CD4-positive, alpha-beta T cell treated with Interleukin-15 for 4 hours (primary cell): ENCODE measurements around the gene CLASP1.
"Not testable (repeated sequence)": the region's sequence is repeated elsewhere in the genome, so short reads cannot be mapped to it uniquely, and the experiment has no call there.

ENCODE experiments used
- DNase-seq: peaks from one replicate; pipeline ENCODE4 v3.0.0-alpha.2; 2020; ENCODE audit warnings: low spot score

The CLASP1 gene

GRCh38 chr2:121649149-121649595 lies at the start of gene CLASP1:
CLASP1 (minus strand) TSS chr2:121649462; CDS start chr2:121605895, 43,567 bp downstream.
- no peak for DNase-seq

GRCh38 chr2:121698318-121698930 lies 49.2 kb upstream of the CLASP1 start:
- no peak for DNase-seq

GRCh38 chr2:121697108-121697631 lies 47.9 kb upstream of the CLASP1 start:
- no peak for DNase-seq

- DNase-seq: no peak
These were observed 47.2 kb upstream of the CLASP1 start for GRCh38 chr2:121696410-121696930.

- DNase-seq: no peak
These were observed 45.8 kb upstream of the CLASP1 start for GRCh38 chr2:121695171-121695451.

GRCh38 chr2:121694398-121695170 lies 45.3 kb upstream of the CLASP1 start:
- DNase-seq: no peak

- not testable (repeated sequence) for DNase-seq
These were observed 41.3 kb upstream of the CLASP1 start for GRCh38 chr2:121690572-121690971.

GRCh38 chr2:121690095-121690494 lies 40.8 kb upstream of the CLASP1 start:
- DNase-seq: no peak

GRCh38 chr2:121689356-121689755 lies 40.1 kb upstream of the CLASP1 start:
- no peak for DNase-seq

- no peak for DNase-seq
These were observed 39.6 kb upstream of the CLASP1 start for GRCh38 chr2:121688820-121689219.

GRCh38 chr2:121686902-121687301 lies 37.6 kb upstream of the CLASP1 start:
- no peak for DNase-seq

- DNase-seq: no peak
These were observed 37.0 kb upstream of the CLASP1 start for GRCh38 chr2:121686218-121686617.

GRCh38 chr2:121682396-121683298 lies 33.4 kb upstream of the CLASP1 start:
- no peak for DNase-seq

GRCh38 chr2:121677855-121678254 lies 28.6 kb upstream of the CLASP1 start:
- no peak for DNase-seq

- DNase-seq: not testable (repeated sequence)
These were observed 22.4 kb upstream of the CLASP1 start for GRCh38 chr2:121671621-121672020.

GRCh38 chr2:121670181-121670580 lies 20.9 kb upstream of the CLASP1 start:
- no peak for DNase-seq

GRCh38 chr2:121667618-121668017 lies 18.4 kb upstream of the CLASP1 start:
- DNase-seq: no peak

GRCh38 chr2:121666042-121666441 lies 16.8 kb upstream of the CLASP1 start:
- no peak for DNase-seq

- DNase-seq: no peak
These were observed 16.2 kb upstream of the CLASP1 start for GRCh38 chr2:121665504-121665903.

GRCh38 chr2:121664713-121665112 lies 15.5 kb upstream of the CLASP1 start:
- DNase-seq: no peak

- DNase-seq: no peak
These were observed 14.8 kb upstream of the CLASP1 start for GRCh38 chr2:121664086-121664485.

GRCh38 chr2:121663434-121663833 lies 14.2 kb upstream of the CLASP1 start:
- DNase-seq: no peak
